Smooth muscle cell of bladder (primary cell): ENCODE measurements around the gene SEBOX. TPM values are rescaled to one million over a fixed set of nuclear protein-coding genes. Genes with fewer than 3 reads are reported as not detected.

ENCODE experiments used
- total RNA-seq: library from RNA; depleted of rRNA; stranded (reverse); fragments of >200 nt; gene quantifications from 2 replicates; pipeline ENCODE4 v1.2.3, GENCODE V29; 2014

The SEBOX gene, protein sequence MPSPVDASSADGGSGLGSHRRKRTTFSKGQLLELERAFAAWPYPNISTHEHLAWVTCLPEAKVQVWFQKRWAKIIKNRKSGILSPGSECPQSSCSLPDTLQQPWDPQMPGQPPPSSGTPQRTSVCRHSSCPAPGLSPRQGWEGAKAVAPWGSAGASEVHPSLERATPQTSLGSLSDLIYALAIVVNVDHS
- not detected in 2 replicates for total RNA-seq

DNA sequence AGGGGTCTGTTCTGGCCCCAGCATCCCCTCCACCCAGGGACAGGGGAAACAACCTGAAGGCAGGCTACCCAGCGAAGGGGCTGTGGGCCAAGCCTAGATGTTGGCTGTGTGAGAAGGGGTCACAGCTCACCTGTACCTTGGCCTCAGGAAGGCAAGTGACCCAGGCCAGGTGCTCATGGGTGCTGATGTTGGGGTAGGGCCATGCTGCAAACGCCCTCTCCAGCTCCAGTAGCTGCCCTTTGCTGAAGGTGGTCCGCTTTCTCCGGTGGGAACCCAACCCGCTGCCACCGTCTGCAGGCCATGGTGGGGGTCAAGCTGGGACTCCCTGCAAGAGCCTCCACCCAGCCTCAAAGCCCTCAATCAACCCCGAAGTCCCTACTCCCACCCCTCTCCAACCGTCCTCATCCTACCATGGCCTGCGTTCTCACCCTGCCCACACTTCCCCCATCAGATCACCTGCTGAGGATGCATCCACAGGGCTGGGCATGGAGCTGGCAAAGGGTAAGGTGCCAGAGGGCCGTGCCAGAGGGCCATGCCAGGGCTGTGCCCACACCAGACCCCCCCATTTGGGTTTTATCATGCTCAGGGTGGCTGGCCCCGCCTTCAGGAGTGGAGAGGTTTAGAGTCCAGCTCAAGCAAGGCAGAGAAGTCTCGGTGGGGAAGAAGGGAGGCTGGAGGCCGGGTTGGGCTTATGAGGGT, at the start of gene SEBOX:
Gene SEBOX, minus strand, starts transcription at position 535 of the 699 bp plus-strand sequence. Its CDS starts 48 bp downstream, at position 487.

DNA sequence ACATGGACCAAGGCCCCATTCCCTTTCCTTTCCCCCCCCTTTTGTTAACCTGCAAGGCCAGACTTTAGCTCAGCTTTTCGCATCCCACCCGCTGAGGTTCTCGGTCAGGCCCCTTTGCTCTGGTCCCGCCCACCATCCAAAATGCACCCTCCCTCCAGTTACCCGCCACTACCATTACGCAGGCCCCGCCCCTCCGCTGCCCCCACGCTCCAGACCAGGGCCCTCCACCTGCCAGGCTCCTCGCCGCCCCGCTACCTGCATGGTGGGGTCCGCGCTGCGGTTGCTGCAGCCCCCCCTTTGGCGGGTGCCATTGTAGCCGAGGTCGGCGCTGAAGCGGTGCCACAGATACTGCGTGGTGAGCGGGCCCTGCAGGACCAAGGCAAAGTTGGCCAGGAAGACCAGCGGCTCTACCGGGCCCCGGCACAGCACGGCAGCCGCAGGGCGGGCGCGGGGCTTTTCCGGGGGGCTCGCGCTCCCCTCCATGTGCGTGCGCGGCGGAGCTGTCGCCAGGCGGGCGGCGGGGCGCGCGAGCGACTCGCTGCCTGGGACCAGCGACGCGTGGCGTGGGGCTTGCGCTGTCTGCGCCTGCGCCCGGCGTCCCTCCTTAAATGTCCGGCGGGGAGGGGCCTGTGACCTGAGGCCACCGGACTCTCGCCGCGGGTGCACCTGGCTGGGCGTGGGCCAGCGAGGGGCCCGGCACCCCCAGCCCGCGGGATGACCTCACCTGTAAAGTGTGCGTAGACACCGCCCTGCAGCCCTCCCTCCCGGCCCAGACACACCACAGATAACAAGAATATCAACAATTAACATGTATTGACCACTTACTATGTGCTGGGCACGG, 40.9 kb upstream of the SEBOX start, which contains the start of gene SLC46A1:
Gene SLC46A1, minus strand, starts transcription at position 581 of the 841 bp plus-strand sequence. Its CDS starts 98 bp downstream, at position 483.

DNA sequence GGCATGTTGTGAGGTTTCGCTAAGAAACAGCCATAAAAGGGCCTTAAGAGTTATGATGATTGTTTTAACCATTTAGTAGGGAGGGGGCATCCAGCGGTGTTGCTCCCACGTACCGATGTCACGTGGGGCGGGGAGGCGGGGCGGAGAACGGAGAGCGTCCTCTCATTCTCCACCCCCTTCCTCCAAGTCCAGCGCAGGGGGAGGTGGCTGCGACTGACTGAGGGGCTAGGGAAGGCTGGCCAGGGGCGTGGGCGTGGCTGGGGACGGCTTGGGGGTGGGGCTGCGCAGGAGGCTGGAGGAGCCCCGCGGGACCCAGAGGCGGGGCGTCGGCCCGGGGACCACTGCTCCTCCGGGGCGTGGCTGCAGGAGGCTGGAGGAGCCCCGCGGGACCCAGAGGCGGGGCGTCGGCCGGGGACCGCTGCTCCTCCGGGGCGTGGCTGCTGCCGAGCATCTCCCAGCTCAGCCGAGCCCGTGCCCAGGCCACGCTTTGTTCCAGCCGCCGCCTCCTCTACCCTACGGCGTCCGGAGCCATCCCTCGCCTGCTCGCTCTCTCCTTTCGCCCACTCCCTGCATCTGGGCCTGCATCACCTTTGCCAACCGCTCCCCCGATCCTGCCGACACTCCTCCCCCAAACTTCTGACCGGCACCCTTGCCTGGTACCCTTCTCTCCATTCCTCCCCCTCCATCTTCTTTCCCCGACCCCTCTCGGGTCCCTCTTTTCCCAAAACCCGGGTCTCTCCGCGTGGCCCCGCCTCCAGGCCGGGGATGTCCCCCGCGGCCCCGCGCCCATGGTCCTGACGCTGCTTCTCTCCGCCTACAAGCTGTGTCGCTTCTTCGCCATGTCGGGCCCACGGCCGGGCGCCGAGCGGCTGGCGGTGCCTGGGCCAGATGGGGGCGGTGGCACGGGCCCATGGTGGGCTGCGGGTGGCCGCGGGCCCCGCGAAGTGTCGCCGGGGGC, 6.5 kb upstream of the SEBOX start, which contains the start of gene SARM1:
Gene SARM1, plus strand, starts transcription at position 450 of the 958 bp plus-strand sequence. Its CDS starts 339 bp downstream, at position 789.

DNA sequence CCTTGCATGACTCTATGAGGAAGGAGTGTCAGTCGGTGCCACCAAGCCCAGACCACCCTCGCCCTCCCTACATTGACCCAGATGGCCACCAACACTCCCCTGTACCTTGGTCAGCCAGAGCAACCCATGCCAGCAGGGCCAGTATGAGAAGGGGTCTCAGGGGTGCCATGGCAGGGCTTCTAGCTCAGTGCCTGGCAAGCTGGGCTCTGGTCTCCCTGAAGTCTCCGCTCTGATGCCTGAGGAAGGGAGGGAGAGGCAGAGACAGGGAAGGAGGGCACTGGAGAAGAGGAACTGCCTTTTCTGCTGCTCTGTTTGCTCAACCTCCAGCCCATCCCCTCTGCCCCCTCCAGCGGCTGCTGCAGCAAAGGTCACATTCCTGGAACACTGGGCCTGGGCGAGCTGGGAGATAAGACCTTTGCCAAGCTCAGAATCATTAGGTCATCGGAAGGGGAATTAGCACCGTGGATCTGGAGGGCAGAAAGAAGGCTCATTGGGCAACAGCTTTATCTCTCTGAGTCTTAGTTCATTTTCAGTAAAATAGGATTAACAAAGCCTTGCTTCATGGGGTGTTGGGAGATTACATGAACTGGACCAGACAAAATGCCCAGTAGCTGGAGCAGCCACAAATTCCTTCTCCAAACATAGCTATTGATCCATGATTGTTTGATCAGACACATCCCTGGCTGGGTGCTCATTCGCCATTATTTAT, 5.2 kb upstream of the SEBOX start, which contains the start of gene VTN:
Gene VTN, minus strand, starts transcription at position 273 of the 709 bp plus-strand sequence. Its CDS starts 104 bp downstream, at position 169.

DNA sequence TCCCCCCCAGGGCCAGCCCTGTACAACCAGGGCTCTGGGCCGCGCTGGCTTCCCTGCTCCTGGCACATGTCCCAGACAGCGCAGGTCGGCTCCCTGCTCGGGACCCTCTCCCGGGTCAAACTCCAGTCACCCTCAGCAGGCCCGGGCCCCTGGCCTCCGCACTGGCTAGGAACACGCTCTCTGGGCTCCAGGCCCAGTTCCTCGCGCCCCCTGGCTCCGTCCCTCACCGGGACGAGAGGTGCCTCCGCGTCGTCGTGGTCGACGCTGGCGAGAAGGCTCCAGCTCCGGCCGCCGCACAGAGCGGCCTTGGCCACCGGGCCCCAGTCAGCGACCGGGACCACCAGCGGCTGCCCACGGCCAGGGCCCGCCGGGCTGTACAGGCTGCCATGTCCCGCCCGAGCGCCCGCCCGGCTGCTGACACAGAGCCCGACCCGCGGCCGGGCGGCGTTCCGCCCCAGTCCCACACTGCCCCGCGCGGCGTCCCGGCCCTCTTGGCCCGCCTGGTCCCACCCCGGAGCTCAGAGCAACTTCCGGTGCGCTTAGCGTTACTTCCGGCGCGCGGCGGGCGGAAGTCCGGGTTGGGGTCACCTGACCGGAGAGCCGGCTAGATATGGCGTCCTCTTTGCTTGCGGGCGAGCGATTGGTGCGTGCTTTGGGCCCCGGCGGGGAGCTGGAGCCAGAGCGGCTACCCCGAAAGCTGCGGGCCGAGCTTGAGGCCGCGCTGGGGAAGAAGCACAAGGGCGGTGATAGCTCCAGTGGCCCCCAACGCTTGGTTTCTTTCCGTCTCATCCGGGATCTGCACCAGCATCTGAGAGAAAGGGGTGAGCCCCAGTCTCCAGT, 7.7 kb downstream of the SEBOX start, which contains the start of gene POLDIP2:
Gene POLDIP2, minus strand, starts transcription at position 467 of the 840 bp plus-strand sequence. Its CDS starts 79 bp downstream, at position 388.

DNA sequence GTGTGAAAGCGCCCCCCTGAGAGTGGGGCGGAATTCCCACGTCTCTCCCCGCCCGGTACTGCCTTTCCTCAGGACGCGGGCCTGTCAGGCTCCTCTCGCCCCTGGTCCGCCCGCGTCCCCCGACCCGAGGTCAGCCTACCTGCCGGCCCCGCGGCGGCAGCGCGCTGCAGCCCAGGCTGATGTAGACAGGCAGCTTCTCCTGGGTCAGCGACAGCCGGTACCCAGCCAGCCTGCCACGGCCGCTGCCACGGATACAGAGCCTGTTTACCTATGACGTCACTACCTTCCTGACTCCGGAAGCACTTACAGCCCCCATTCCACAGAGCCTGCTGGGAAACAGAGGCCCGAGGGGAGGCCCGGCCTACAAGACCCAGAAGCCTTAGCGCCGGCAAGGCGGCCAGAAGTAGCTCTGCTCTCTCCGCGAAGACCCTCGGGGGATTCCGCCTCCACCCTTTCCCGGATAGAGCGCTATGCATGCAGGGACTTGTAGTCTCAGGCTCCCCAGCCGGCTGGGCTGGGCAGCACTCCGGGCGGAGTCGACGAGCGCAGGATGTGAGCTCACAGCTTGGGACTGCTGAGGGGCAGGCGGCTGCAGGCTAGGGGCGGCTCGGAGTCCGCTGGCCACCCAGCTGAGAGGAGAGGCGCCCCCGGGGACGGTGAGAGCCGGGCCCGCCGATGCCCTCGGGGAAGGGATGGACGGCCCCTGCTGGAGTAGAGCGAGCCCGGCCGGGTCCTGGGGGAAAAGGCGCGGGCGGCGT, 29.6 kb downstream of the SEBOX start, which contains the start of the genes IFT20 and TNFAIP1:
Gene IFT20, minus strand, starts transcription at position 272 of the 758 bp plus-strand sequence. CDS start 3,487 bp downstream, outside the sequence.
Gene TNFAIP1, plus strand, starts transcription at position 561 of the 758 bp plus-strand sequence. CDS start 3,761 bp downstream, outside the sequence.

DNA sequence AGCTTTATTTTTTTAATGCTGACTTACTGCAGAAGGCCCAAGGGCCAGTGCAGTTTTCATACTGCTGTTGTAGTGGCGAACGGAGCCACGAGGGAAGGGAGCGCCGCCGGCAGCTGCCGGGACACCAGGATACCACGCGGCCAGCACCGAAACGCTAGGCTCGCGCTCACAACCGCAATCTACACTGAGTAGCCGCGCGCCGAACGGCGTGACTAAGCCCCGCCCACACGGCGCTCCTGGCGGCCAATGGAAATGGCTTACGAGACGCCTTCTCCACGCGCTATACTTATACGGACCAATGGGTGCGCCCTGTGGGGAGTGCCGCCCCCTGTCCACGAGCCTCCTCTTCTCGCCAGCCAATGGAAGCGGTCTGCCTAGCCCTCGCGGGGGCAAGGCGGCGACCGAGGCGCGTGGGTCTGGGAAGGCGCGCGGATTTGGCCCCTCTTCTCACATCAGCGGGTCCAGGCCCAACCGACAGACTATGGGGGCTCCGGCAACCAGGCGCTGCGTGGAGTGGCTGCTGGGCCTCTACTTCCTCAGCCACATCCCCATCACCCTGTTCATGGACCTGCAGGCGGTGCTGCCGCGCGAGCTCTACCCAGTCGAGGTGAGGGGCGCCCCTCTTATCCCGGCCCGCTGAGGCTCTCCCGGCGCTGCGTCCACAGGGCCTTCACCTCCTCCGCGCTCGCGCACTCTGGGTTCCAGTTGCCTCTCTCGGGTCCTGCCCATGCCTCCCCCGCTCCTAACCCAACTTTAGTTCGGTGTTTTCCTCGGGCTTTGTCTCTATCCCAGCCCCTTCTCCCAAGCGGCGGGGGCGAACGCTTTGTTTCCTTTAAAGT, 46.0 kb downstream of the SEBOX start, which contains the start of gene TMEM97:
Gene TMEM97, plus strand, starts transcription at position 442 of the 839 bp plus-strand sequence. Its CDS starts 40 bp downstream, at position 482.

Other genes with a start within 250 kb of the SEBOX start
- gene TMEM97, start 46.0 kb downstream of the SEBOX start, total RNA-seq, result 25.1 and 31.3 TPM in 2 replicates
- gene IFT20, start 29.7 kb downstream of the SEBOX start, total RNA-seq, result 73.0 and 75.2 TPM in 2 replicates
- gene TNFAIP1, start 29.4 kb downstream of the SEBOX start, total RNA-seq, result 24.6 and 26.7 TPM in 2 replicates
- gene POLDIP2, start 7.7 kb downstream of the SEBOX start, total RNA-seq, result 76.9 and 80.8 TPM in 2 replicates
- 13.4 and 19.1 TPM in 2 replicates for gene VTN, start 5.1 kb upstream of the SEBOX start, total RNA-seq
- gene SARM1, start 6.5 kb upstream of the SEBOX start, total RNA-seq, result 6.5 and 10.5 TPM in 2 replicates
- 5.1 and 7.0 TPM in 2 replicates for gene SLC46A1, start 41.0 kb upstream of the SEBOX start, total RNA-seq
- gene SLC13A2, start 108.4 kb upstream of the SEBOX start, total RNA-seq, result not detected in 2 replicates
- not detected in 2 replicates for gene FOXN1, start 141.1 kb upstream of the SEBOX start, total RNA-seq
- gene UNC119, start 187.4 kb upstream of the SEBOX start, total RNA-seq, result 24.7 and 33.0 TPM in 2 replicates
- gene PIGS, start 206.3 kb upstream of the SEBOX start, total RNA-seq, result 47.4 and 48.5 TPM in 2 replicates
- gene ALDOC, start 211.7 kb upstream of the SEBOX start, total RNA-seq, result 121 and 159 TPM in 2 replicates
- 4.7 and 5.4 TPM in 2 replicates for gene SPAG5, start 233.8 kb upstream of the SEBOX start, total RNA-seq
- gene RSKR, start 249.0 kb upstream of the SEBOX start, total RNA-seq, result 4.4 and 4.6 TPM in 2 replicates